DMS53 (cell line): ENCODE data around the gene SSC5D.
A peak's percentile ranks its signal among the peaks of the same experiment; 100 is the strongest.

Source experiments
- DNase-seq: peaks from one replicate; lab custom pipeline; 2025; lab: John Stamatoyannopoulos, UW

The SSC5D gene

GRCh38 chr19:55554741-55555152 is 66.5 kb downstream of the SSC5D start:
- no peak for DNase-seq

GRCh38 chr19:55559684-55560083 is 71.4 kb downstream of the SSC5D start:
- DNase-seq = no peak

DNA sequence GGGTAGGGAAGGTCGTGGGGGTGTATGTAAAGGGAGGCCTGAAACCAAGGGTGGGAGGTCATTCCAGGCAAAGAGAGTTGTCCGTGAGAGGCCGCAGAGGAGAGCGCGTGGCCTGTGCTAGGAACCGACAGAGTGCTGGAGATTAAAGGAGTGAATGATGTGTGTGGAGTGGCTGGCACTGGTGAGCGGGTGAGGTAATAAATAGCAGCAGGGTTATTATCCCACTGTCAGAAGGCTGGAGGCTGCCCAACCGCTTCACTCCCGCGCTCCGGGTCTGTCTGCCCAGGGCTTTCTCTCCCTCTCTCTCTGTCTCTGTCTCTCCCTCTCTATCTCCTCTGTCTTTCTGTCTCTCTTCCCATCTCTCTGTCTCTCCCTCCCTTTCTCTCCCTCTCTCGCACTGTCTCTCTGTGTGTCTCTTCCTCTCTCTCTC is 75.0 kb downstream of the SSC5D start:
- peak; percentile 51 for DNase-seq

DNA sequence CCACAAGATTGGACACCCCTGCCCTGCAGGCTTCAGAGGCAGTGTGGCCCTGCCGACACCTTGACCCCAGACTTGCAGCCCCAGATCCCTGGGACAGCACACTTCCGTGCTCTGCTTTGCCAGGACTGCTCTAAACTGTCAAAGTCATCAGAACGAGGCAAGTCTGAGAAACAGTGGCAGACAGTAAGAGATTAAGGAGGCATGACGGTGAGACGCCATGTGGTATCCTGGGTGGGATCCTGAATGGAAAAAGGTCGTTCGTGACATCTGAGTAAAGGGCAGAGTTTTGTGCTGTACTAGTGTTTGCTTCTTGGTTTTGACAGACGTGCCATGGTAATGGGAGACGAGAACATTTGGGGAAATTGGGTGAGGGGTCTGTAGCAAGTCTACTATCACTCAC is 78.6 kb downstream of the SSC5D start:
- no peak for DNase-seq

DNA sequence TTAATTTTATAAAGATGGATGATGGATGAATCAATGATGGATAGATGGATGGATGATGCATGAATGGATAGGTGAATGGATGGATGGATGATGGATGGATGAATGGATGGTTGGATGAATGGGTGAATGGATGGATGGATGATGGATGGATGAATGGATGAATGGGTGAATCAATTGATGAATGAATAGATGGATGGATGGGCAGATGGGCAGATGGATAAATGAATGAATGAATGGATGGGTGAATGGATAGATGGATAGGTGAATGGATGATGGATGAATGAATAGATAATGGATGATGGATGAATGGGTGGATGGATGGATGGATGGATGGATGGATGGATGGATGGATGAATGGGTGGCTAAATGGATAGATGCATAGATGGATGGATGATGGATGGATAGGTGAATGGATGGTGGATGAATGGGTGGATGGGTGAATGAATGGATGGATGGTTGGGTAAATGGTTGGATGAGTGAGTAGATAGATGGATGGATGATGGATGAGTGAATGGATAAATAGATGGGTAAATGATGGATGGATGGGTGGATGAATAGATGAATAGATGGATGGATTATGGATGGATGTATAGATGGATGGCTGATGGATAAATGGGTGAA is 79.6 kb downstream of the SSC5D start:
- no peak for DNase-seq
